Muscle layer of duodenum (tissue), 2 donors: ENCODE results near the gene LHX8.

Experiments used
- H3K27ac ChIP-seq: one replicate; pipeline ENCODE4 v1.7.0; 2013; ENCODE audit warnings: mild to moderate bottlenecking, low read length
- H3K27me3 ChIP-seq: one replicate; pipeline ENCODE4 v1.7.0; 2013; ENCODE audit warnings: low read depth, mild to moderate bottlenecking, control low read depth, low read length
- H3K36me3 ChIP-seq, 2 donors: one replicate each; pipeline ENCODE4 v1.7.0; 2013; ENCODE audit warnings: low read length in 2 of 2, control low read depth in 1 of 2, mild to moderate bottlenecking in 1 of 2; ENCODE audit not compliant: insufficient read depth in 2 of 2, control insufficient read depth in 1 of 2
- H3K4me1 ChIP-seq, 2 donors: one replicate each; pipeline ENCODE4 v1.7.0; 2013; ENCODE audit warnings: low read length in 2 of 2, mild to moderate bottlenecking in 2 of 2, control low read depth in 1 of 2, moderate library complexity in 1 of 2; ENCODE audit not compliant: insufficient read depth in 2 of 2, control insufficient read depth in 1 of 2
- H3K4me3 ChIP-seq, 2 donors: one replicate each; pipeline ENCODE4 v1.7.0; 2013; ENCODE audit warnings: low read length in 2 of 2, low read depth in 1 of 2, mild to moderate bottlenecking in 1 of 2
- H3K9me3 ChIP-seq, 2 donors: one replicate each; pipeline ENCODE4 v1.7.0; 2013; ENCODE audit warnings: low read length in 2 of 2, control low read depth in 1 of 2, mild to moderate bottlenecking in 1 of 2; ENCODE audit not compliant: control insufficient read depth in 1 of 2
- donor health status: healthy.

LHX8 gene

GRCh38 chr1:75134647-75135572 lies 722 bp downstream of the LHX8 start:
- Histone ChIP-seq H3K4me3 (peak overlapping the region; percentile 49 to 63), H3K36me3 (no peaks in the 10 kb centered on the region), H3K27me3 (peaks cover 71% of the 10 kb centered on the region), H3K9me3 (no peaks in the 10 kb centered on the region), H3K4me1 (peaks cover 0 to 37% of the 10 kb centered on the region in 2 donors), H3K27ac (no peak overlapping the region)

- Histone ChIP-seq H3K27ac (no peak overlapping the region), H3K27me3 (peaks cover 63% of the 10 kb centered on the region), H3K9me3 (no peaks in the 10 kb centered on the region), H3K4me1 (peaks cover 0 to 37% of the 10 kb centered on the region in 2 donors), H3K4me3 (peak overlapping the region; percentile 49 to 63), H3K36me3 (no peaks in the 10 kb centered on the region)
These were observed 1.5 kb downstream of the LHX8 start for GRCh38 chr1:75135573-75136194.

- Histone ChIP-seq H3K27me3 (peaks cover 57% of the 10 kb centered on the region), H3K27ac (no peak overlapping the region), H3K36me3 (no peaks in the 10 kb centered on the region), H3K4me3 (peak overlapping the region in 1 of 2 donors; percentile 63), H3K9me3 (no peaks in the 10 kb centered on the region), H3K4me1 (peaks cover 0 to 33% of the 10 kb centered on the region in 2 donors)
These were observed 2.1 kb downstream of the LHX8 start for GRCh38 chr1:75136195-75136815.

- H3K9me3 ChIP-seq = no peaks in the 10 kb centered on the region
- H3K27ac ChIP-seq = no peak overlapping the region
- peaks cover 50% of the 10 kb centered on the region for H3K27me3 ChIP-seq
- H3K4me1 ChIP-seq = peaks cover 0 to 28% of the 10 kb centered on the region in 2 donors
- H3K4me3 ChIP-seq = no peak overlapping the region
- H3K36me3 ChIP-seq = no peaks in the 10 kb centered on the region
These were observed 2.9 kb downstream of the LHX8 start for GRCh38 chr1:75136921-75137641.

GRCh38 chr1:75152092-75152491 lies 17.9 kb downstream of the LHX8 start:
- no peak overlapping the region for H3K27ac ChIP-seq

GRCh38 chr1:75159154-75159553 lies 25.0 kb downstream of the LHX8 start:
- Histone ChIP-seq H3K27ac (no peak overlapping the region), H3K36me3 (no peaks in the 10 kb centered on the region), H3K4me3 (no peak overlapping the region), H3K9me3 (no peaks in the 10 kb centered on the region), H3K27me3 (no peaks in the 10 kb centered on the region), H3K4me1 (no peaks in the 10 kb centered on the region)

More at GRCh38 chr1:75152092-75152491, 17.9 kb downstream of the LHX8 start:
- Histone ChIP-seq H3K36me3 (no peaks in the 10 kb centered on the region), H3K4me3 (no peak overlapping the region), H3K27me3 (no peaks in the 10 kb centered on the region), H3K9me3 (no peaks in the 10 kb centered on the region), H3K4me1 (no peaks in the 10 kb centered on the region)

GRCh38 chr1:75165264-75165663 lies 31.1 kb downstream of the LHX8 start:
- Histone ChIP-seq H3K4me3 (no peak overlapping the region), H3K27me3 (no peaks in the 10 kb centered on the region), H3K36me3 (no peaks in the 10 kb centered on the region), H3K9me3 (no peaks in the 10 kb centered on the region), H3K4me1 (no peaks in the 10 kb centered on the region), H3K27ac (no peak overlapping the region)

GRCh38 chr1:75166821-75167220 lies 32.6 kb downstream of the LHX8 start:
- Histone ChIP-seq H3K9me3 (no peaks in the 10 kb centered on the region), H3K4me3 (no peak overlapping the region), H3K4me1 (no peaks in the 10 kb centered on the region), H3K36me3 (no peaks in the 10 kb centered on the region), H3K27me3 (no peaks in the 10 kb centered on the region), H3K27ac (no peak overlapping the region)

GRCh38 chr1:75170011-75170410 lies 35.8 kb downstream of the LHX8 start:
- Histone ChIP-seq H3K27me3 (no peaks in the 10 kb centered on the region), H3K27ac (no peak overlapping the region), H3K9me3 (no peaks in the 10 kb centered on the region), H3K4me1 (no peaks in the 10 kb centered on the region), H3K36me3 (no peaks in the 10 kb centered on the region), H3K4me3 (no peak overlapping the region)

- no peak overlapping the region for H3K4me3 ChIP-seq
These were observed 36.8 kb downstream of the LHX8 start for GRCh38 chr1:75170981-75171380.

GRCh38 chr1:75171876-75172275 lies 37.7 kb downstream of the LHX8 start:
- H3K27ac ChIP-seq = no peak overlapping the region
- no peaks in the 10 kb centered on the region for H3K4me1 ChIP-seq
- H3K9me3 ChIP-seq = no peaks in the 10 kb centered on the region
- no peaks in the 10 kb centered on the region for H3K27me3 ChIP-seq
- H3K4me3 ChIP-seq = no peak overlapping the region
- no peaks in the 10 kb centered on the region for H3K36me3 ChIP-seq

More at GRCh38 chr1:75170981-75171380, 36.8 kb downstream of the LHX8 start:
- H3K27ac ChIP-seq = no peak overlapping the region
- H3K36me3 ChIP-seq = no peaks in the 10 kb centered on the region
- H3K27me3 ChIP-seq = no peaks in the 10 kb centered on the region
- no peaks in the 10 kb centered on the region for H3K9me3 ChIP-seq
- H3K4me1 ChIP-seq = no peaks in the 10 kb centered on the region
